GM19328 (cell line): ENCODE data around the gene AOAH.
"Not testable (repeated sequence)": the region's sequence is repeated elsewhere in the genome, so short reads cannot be mapped to it uniquely, and the experiment has no call there.

Experiments used
- ATAC-seq: cut with Tn5 transposase; IDR thresholded peaks from one replicate; pipeline ENCODE4 v1.9.1; 2021; ENCODE audit warnings: mild to moderate bottlenecking, moderate library complexity; ENCODE audit not compliant: unreplicated experiment

Gene AOAH

GRCh38 chr7:36658335-36659171 lies 65.7 kb downstream of the AOAH start:
- ATAC-seq: no peak

GRCh38 chr7:36657036-36657660 lies 67.1 kb downstream of the AOAH start:
- no peak for ATAC-seq

GRCh38 chr7:36654436-36654835 lies 69.9 kb downstream of the AOAH start:
- no peak for ATAC-seq

GRCh38 chr7:36653663-36654355 lies 70.5 kb downstream of the AOAH start:
- ATAC-seq: no peak

- ATAC-seq: no peak
Observed at GRCh38 chr7:36653008-36653662, 71.2 kb downstream of the AOAH start.

- no peak for ATAC-seq
Observed at GRCh38 chr7:36652431-36652830, 71.9 kb downstream of the AOAH start.

GRCh38 chr7:36651404-36651803 lies 72.9 kb downstream of the AOAH start:
- ATAC-seq: no peak

GRCh38 chr7:36650766-36651312 lies 73.5 kb downstream of the AOAH start:
- ATAC-seq: no peak

GRCh38 chr7:36650320-36650719 lies 74.0 kb downstream of the AOAH start:
- no peak for ATAC-seq

- ATAC-seq: not testable (repeated sequence)
Observed at GRCh38 chr7:36649319-36649718, 75.0 kb downstream of the AOAH start.

GRCh38 chr7:36648441-36648840 lies 75.9 kb downstream of the AOAH start:
- no peak for ATAC-seq

GRCh38 chr7:36644625-36645422 lies 79.5 kb downstream of the AOAH start:
- ATAC-seq: no peak

GRCh38 chr7:36642414-36642813 lies 81.9 kb downstream of the AOAH start:
- no peak for ATAC-seq

GRCh38 chr7:36642010-36642409 lies 82.3 kb downstream of the AOAH start:
- no peak for ATAC-seq

GRCh38 chr7:36640682-36641081 lies 83.6 kb downstream of the AOAH start:
- ATAC-seq: no peak

GRCh38 chr7:36639826-36640225 lies 84.5 kb downstream of the AOAH start:
- ATAC-seq: no peak

GRCh38 chr7:36638586-36639263 lies 85.6 kb downstream of the AOAH start:
- no peak for ATAC-seq

GRCh38 chr7:36638140-36638539 lies 86.2 kb downstream of the AOAH start:
- ATAC-seq: no peak

GRCh38 chr7:36637417-36637816 lies 86.9 kb downstream of the AOAH start:
- no peak for ATAC-seq

- no peak for ATAC-seq
Observed at GRCh38 chr7:36636126-36636525, 88.2 kb downstream of the AOAH start.
